A549 (cell line): ENCODE data around the gene GRIK2.

Experiments used
- CBX8 ChIP-seq: fragments of 200-600 bp; sonication (generic); IDR thresholded peaks from 2 replicates; pipeline ENCODE4 v1.6.1; 2016
- CEBPB ChIP-seq, 2 experiments: fragments of >200 bp in 1 of 2; sonication (Bioruptor Twin) in 1 of 2; formaldehyde crosslinking in 1 of 2; IDR thresholded peaks; 2 replicates each; pipeline ENCODE4 v1.6.1; 2012 to 2016
- FOSL2 ChIP-seq, 2 experiments: fragments of 450-650 bp in 1 of 2; fragments of >200 bp in 1 of 2; sonication (Bioruptor Twin) in 1 of 2; formaldehyde crosslinking; IDR thresholded peaks; 2 replicates each; pipeline versions ENCODE4 v1.5.0 to v1.6.1; 2016 to 2020; ENCODE audit warnings: mild to moderate bottlenecking in 1 of 2, moderate library complexity in 1 of 2
- HOXA7 ChIP-seq: fragments of 250-450 bp; sonication (Bioruptor Pico); IDR thresholded peaks from 2 replicates; pipeline ENCODE4 v1.5.0; 2020; ENCODE audit warnings: mild to moderate bottlenecking, moderate library complexity
- JUNB ChIP-seq: fragments of >200 bp; sonication (Bioruptor Twin); formaldehyde crosslinking; IDR thresholded peaks from 2 replicates; pipeline ENCODE4 v1.6.1; 2016
- MAX ChIP-seq: IDR thresholded peaks from 2 replicates; pipeline ENCODE4 v1.6.1; 2012
- MYC ChIP-seq: IDR thresholded peaks from 2 replicates; pipeline ENCODE4 v1.6.1; 2012; ENCODE audit warnings: mild to moderate bottlenecking, inconsistent platforms, low read length, improper control_type of control experiment, borderline replicate concordance
- NPAS2 ChIP-seq: fragments of 250-450 bp; sonication (Bioruptor Pico); IDR thresholded peaks from 2 replicates; pipeline ENCODE4 v1.8.0; 2022; ENCODE audit warnings: mild to moderate bottlenecking, moderate library complexity, borderline replicate concordance
- POLR2A ChIP-seq: IDR thresholded peaks from 2 replicates; pipeline ENCODE4 v1.6.1; 2012; ENCODE audit warnings: mild to moderate bottlenecking, low read length
- POLR2AphosphoS2 ChIP-seq: conservative IDR thresholded peaks from 2 replicates; pipeline ENCODE4 v1.6.1; 2012; ENCODE audit warnings: low read length, improper control_type of control experiment, inconsistent platforms
- SREBF2 ChIP-seq: fragments of 450-650 bp; IDR thresholded peaks from 2 replicates; pipeline ENCODE4 v1.6.1; 2014; ENCODE audit warnings: mild to moderate bottlenecking, moderate library complexity
- ZFP36 ChIP-seq: fragments of 450-650 bp; IDR thresholded peaks from 2 replicates; pipeline ENCODE4 v1.6.1; 2014; ENCODE audit warnings: borderline replicate concordance; ENCODE audit not compliant: partially characterized antibody
- TF ChIP-seq, protein P1 (sequence below): fragments of 450-650 bp; IDR thresholded peaks from 2 replicates; pipeline ENCODE4 v1.6.1; 2014; ENCODE audit warnings: antibody characterized with exemption
- TF ChIP-seq, protein P2 (sequence below): fragments of >200 bp; sonication (Bioruptor Twin); formaldehyde crosslinking; IDR thresholded peaks from 3 replicates; pipeline ENCODE4 v1.5.1; 2016

GRCh38 chr6:101926149-101926925 lies 532.8 kb downstream of the GRIK2 start:
- TF ChIP-seq, protein P1, sequence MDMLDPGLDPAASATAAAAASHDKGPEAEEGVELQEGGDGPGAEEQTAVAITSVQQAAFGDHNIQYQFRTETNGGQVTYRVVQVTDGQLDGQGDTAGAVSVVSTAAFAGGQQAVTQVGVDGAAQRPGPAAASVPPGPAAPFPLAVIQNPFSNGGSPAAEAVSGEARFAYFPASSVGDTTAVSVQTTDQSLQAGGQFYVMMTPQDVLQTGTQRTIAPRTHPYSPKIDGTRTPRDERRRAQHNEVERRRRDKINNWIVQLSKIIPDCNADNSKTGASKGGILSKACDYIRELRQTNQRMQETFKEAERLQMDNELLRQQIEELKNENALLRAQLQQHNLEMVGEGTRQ = no peak
- TF ChIP-seq POLR2AphosphoS2 (no peak), CEBPB (IDR thresholded peaks at IDR 0.05) (no peak), POLR2A (no peak), JUNB (no peak), CBX8 (no peak), NPAS2 (CRISPR knock-in tag) (no peak), HOXA7 (CRISPR knock-in tag) (no peak), MAX (no peak), SREBF2 (no peak), ZFP36 (no peak), MYC (no peak), FOSL2 (IDR thresholded peaks at IDR 0.05) (no peak), FOSL2 (CRISPR knock-in tag; IDR thresholded peaks at IDR 0.05) (no peak)
- TF ChIP-seq, protein P2, sequence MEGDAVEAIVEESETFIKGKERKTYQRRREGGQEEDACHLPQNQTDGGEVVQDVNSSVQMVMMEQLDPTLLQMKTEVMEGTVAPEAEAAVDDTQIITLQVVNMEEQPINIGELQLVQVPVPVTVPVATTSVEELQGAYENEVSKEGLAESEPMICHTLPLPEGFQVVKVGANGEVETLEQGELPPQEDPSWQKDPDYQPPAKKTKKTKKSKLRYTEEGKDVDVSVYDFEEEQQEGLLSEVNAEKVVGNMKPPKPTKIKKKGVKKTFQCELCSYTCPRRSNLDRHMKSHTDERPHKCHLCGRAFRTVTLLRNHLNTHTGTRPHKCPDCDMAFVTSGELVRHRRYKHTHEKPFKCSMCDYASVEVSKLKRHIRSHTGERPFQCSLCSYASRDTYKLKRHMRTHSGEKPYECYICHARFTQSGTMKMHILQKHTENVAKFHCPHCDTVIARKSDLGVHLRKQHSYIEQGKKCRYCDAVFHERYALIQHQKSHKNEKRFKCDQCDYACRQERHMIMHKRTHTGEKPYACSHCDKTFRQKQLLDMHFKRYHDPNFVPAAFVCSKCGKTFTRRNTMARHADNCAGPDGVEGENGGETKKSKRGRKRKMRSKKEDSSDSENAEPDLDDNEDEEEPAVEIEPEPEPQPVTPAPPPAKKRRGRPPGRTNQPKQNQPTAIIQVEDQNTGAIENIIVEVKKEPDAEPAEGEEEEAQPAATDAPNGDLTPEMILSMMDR = no peak
